ENCODE results near the gene SYT2. TPM values are rescaled to one million over a fixed set of nuclear protein-coding genes. Genes with fewer than 3 reads are reported as not detected.

Gene SYT2
- total RNA-seq, 1 experiment from 2014 or later, result 12.1 TPM

GRCh38 chr1:202642619-202643291 is 67.5 kb downstream of the SYT2 start:
- no peak for TF ChIP-seq ZSCAN18 (CRISPR knock-in tag; IDR thresholded peaks at IDR 0.05)
- TF ChIP-seq MYBL2 (CRISPR knock-in tag; IDR thresholded peaks at IDR 0.05), result no peak
- TF ChIP-seq MXD4 (CRISPR knock-in tag; IDR thresholded peaks at IDR 0.05; ENCODE audit: borderline replicate concordance), result no peak
- TF ChIP-seq ZNF317 (CRISPR knock-in tag; IDR thresholded peaks at IDR 0.05; ENCODE audit: borderline replicate concordance, low read depth), result no peak
- no peak for TF ChIP-seq JUN (CRISPR knock-in tag; IDR thresholded peaks at IDR 0.05)
- no peak for TF ChIP-seq PRRX2 (CRISPR knock-in tag; IDR thresholded peaks at IDR 0.05)
- no peak for TF ChIP-seq CBFB (CRISPR knock-in tag; IDR thresholded peaks at IDR 0.05; ENCODE audit: low read depth)
- no peak for TF ChIP-seq SP1 (CRISPR knock-in tag; conservative IDR thresholded peaks at IDR 0.05)
- TF ChIP-seq FOXP4 (CRISPR knock-in tag; IDR thresholded peaks at IDR 0.05), result no peak
- TF ChIP-seq OVOL2 (CRISPR knock-in tag; IDR thresholded peaks at IDR 0.05; ENCODE audit: borderline replicate concordance), result no peak
- no peak for TF ChIP-seq IRF1 (CRISPR knock-in tag; IDR thresholded peaks at IDR 0.05)
- TF ChIP-seq ZNF423 (CRISPR knock-in tag; IDR thresholded peaks at IDR 0.05), result no peak
- TF ChIP-seq ZNF425 (CRISPR knock-in tag; conservative IDR thresholded peaks at IDR 0.05), result no peak
- no peak for TF ChIP-seq ZNF281 (CRISPR knock-in tag; IDR thresholded peaks at IDR 0.05)
- no peak for TF ChIP-seq RELA (CRISPR knock-in tag; IDR thresholded peaks at IDR 0.05; ENCODE audit: borderline replicate concordance)
- H3K27ac Mint-ChIP-seq, result no peak overlapping the region
- no peaks in the 10 kb centered on the region for H3K9me3 Mint-ChIP-seq
- ChIA-PET POLR2A (interaction anchor here (0.5 kb wide), 1 partner anchor 355 kb away, joined by 5 read pairs; no protein-coding TSS in a partner anchor), CTCF (interaction anchor here (1.1 kb wide), 1 partner anchor 81 kb away, joined by 3 read pairs; no protein-coding TSS in a partner anchor)
- H3K4me1 Mint-ChIP-seq, result peaks cover 61% of the 10 kb centered on the region
- H3K36me3 Mint-ChIP-seq, result no peaks in the 10 kb centered on the region
- no peak for DNase-seq (ENCODE audit: low spot score)
- peaks cover 53% of the 10 kb centered on the region for H3K27me3 Mint-ChIP-seq (ENCODE audit: low read depth)
- H3K4me3 Mint-ChIP-seq, result peak overlapping the region; percentile 89
- ATAC-seq, result 0 out of 2 replicates have a peak, but pooled peaks have one; percentile 3

GRCh38 chr1:202642212-202642611 is 68.0 kb downstream of the SYT2 start:
- TF ChIP-seq MYBL2 (CRISPR knock-in tag; IDR thresholded peaks at IDR 0.05), result no peak
- no peak for DNase-seq (ENCODE audit: low spot score)
- ATAC-seq, result no peak
- POLR2A ChIA-PET, result interaction anchor here (0.5 kb wide), 1 partner anchor 355 kb away, joined by 5 read pairs; no protein-coding TSS in a partner anchor
- Mint-ChIP-seq H3K4me3 (peak overlapping the region; percentile 89), H3K9me3 (no peaks in the 10 kb centered on the region), H3K27me3 (ENCODE audit: low read depth) (peaks cover 53% of the 10 kb centered on the region), H3K4me1 (peaks cover 67% of the 10 kb centered on the region), H3K27ac (no peak overlapping the region), H3K36me3 (no peaks in the 10 kb centered on the region)
- CTCF ChIA-PET, result interaction anchor here (1.1 kb wide), 1 partner anchor 80 kb away, joined by 3 read pairs; no protein-coding TSS in a partner anchor

Data from WTC11 (cell line).